Chondrocyte (in vitro differentiated cells): Measurements from ENCODE around the gene NOX3. TPM values are rescaled to one million over a fixed set of nuclear protein-coding genes. Genes with fewer than 3 reads are reported as not detected.

Source experiments
- DNase-seq: peaks from one replicate; pipeline ENCODE4 v3.0.0; 2021; ENCODE audit warnings: mixed read lengths, low spot score
- H3K27ac Mint-ChIP-seq: one replicate; pipeline ENCODE4 v1.8.0; 2021; ENCODE audit warnings: mild to moderate bottlenecking, moderate library complexity, mixed read lengths; ENCODE audit not compliant: unreplicated experiment
- H3K27me3 Mint-ChIP-seq: 2 replicates; pipeline ENCODE4 v1.8.0; 2021; ENCODE audit warnings: low read depth, mixed read lengths
- H3K36me3 Mint-ChIP-seq: 2 replicates; pipeline ENCODE4 v1.8.0; 2021; ENCODE audit warnings: low read depth, mixed read lengths
- H3K4me1 Mint-ChIP-seq: 2 replicates; pipeline ENCODE4 v1.8.0; 2021; ENCODE audit warnings: low read depth, mild to moderate bottlenecking, mixed read lengths
- H3K4me3 Mint-ChIP-seq: one replicate; pipeline ENCODE4 v1.8.0; 2021; ENCODE audit warnings: mild to moderate bottlenecking, moderate library complexity, mixed read lengths; ENCODE audit not compliant: unreplicated experiment
- H3K9me3 Mint-ChIP-seq: 2 replicates; pipeline ENCODE4 v1.8.0; 2021; ENCODE audit warnings: low read depth, mixed read lengths
- CTCF ChIP-seq: fragments of 200-600 bp; sonication (generic); IDR thresholded peaks from 2 replicates; pipeline ENCODE4 v1.5.0; 2021; ENCODE audit warnings: antibody characterized with exemption, mild to moderate bottlenecking, moderate library complexity
- total RNA-seq: library from RNA; stranded (reverse); gene quantifications from 3 replicates; pipeline ENCODE4 v1.2.1, GENCODE V29; 2021

The NOX3 gene
- total RNA-seq, 1 donor from 2014 or later = not detected

GRCh38 chr6:155439376-155439775 lies 16.3 kb downstream of the NOX3 start:
- no peak for DNase-seq
- Mint-ChIP-seq H3K27ac (no peak overlapping the region), H3K4me3 (no peak overlapping the region)

GRCh38 chr6:155436981-155437749 lies 18.5 kb downstream of the NOX3 start:
- no peaks in the 10 kb centered on the region for H3K36me3 Mint-ChIP-seq
- H3K9me3 Mint-ChIP-seq = no peaks in the 10 kb centered on the region
- no peaks in the 10 kb centered on the region for H3K27me3 Mint-ChIP-seq
- DNase-seq = no peak
- H3K27ac Mint-ChIP-seq = no peak overlapping the region
- TF ChIP-seq CTCF = no peak
- peaks cover 6% of the 10 kb centered on the region for H3K4me1 Mint-ChIP-seq
- no peak overlapping the region for H3K4me3 Mint-ChIP-seq

More at GRCh38 chr6:155439376-155439775, 16.3 kb downstream of the NOX3 start:
- Mint-ChIP-seq H3K9me3 (no peaks in the 10 kb centered on the region), H3K4me1 (peaks cover 6% of the 10 kb centered on the region), H3K27me3 (no peaks in the 10 kb centered on the region), H3K36me3 (no peaks in the 10 kb centered on the region)
- TF ChIP-seq CTCF = no peak

- no peaks in the 10 kb centered on the region for H3K36me3 Mint-ChIP-seq
- H3K9me3 Mint-ChIP-seq = no peaks in the 10 kb centered on the region
- TF ChIP-seq CTCF = no peak
- DNase-seq = no peak
- H3K4me3 Mint-ChIP-seq = no peak overlapping the region
- H3K27me3 Mint-ChIP-seq = no peaks in the 10 kb centered on the region
- H3K4me1 Mint-ChIP-seq = peaks cover 6% of the 10 kb centered on the region
- H3K27ac Mint-ChIP-seq = no peak overlapping the region
Observed at GRCh38 chr6:155434829-155435423, 20.7 kb downstream of the NOX3 start.

GRCh38 chr6:155434096-155434495 lies 21.5 kb downstream of the NOX3 start:
- no peak for DNase-seq

GRCh38 chr6:155432293-155432692 lies 23.3 kb downstream of the NOX3 start:
- no peaks in the 10 kb centered on the region for H3K36me3 Mint-ChIP-seq
- H3K9me3 Mint-ChIP-seq = no peaks in the 10 kb centered on the region
- H3K27me3 Mint-ChIP-seq = no peaks in the 10 kb centered on the region
- no peak for TF ChIP-seq CTCF
- peaks cover 2% of the 10 kb centered on the region for H3K4me1 Mint-ChIP-seq
- H3K4me3 Mint-ChIP-seq = no peak overlapping the region
- DNase-seq = no peak
- H3K27ac Mint-ChIP-seq = no peak overlapping the region

More at GRCh38 chr6:155434096-155434495, 21.5 kb downstream of the NOX3 start:
- TF ChIP-seq CTCF = no peak
- Mint-ChIP-seq H3K27me3 (no peaks in the 10 kb centered on the region), H3K4me1 (peaks cover 6% of the 10 kb centered on the region), H3K4me3 (no peak overlapping the region), H3K27ac (no peak overlapping the region), H3K36me3 (no peaks in the 10 kb centered on the region), H3K9me3 (no peaks in the 10 kb centered on the region)
